GM21390 (cell line): ENCODE data around the gene TSLP.

Experiments used
- ATAC-seq: cut with Tn5 transposase; IDR thresholded peaks from one replicate; pipeline ENCODE4 v1.9.1; 2021; ENCODE audit not compliant: unreplicated experiment

The TSLP gene

GRCh38 chr5:111071413-111071812, at the start of gene TSLP:
TSS of gene TSLP (plus strand) at chr5:111071713. CDS start at chr5:111071891, 178 bp downstream.
- ATAC-seq, result no peak

- ATAC-seq, result no peak
Observed at GRCh38 chr5:111022301-111022700, 49.2 kb upstream of the TSLP start.

GRCh38 chr5:111028865-111029264, 42.6 kb upstream of the TSLP start:
- no peak for ATAC-seq

DNA sequence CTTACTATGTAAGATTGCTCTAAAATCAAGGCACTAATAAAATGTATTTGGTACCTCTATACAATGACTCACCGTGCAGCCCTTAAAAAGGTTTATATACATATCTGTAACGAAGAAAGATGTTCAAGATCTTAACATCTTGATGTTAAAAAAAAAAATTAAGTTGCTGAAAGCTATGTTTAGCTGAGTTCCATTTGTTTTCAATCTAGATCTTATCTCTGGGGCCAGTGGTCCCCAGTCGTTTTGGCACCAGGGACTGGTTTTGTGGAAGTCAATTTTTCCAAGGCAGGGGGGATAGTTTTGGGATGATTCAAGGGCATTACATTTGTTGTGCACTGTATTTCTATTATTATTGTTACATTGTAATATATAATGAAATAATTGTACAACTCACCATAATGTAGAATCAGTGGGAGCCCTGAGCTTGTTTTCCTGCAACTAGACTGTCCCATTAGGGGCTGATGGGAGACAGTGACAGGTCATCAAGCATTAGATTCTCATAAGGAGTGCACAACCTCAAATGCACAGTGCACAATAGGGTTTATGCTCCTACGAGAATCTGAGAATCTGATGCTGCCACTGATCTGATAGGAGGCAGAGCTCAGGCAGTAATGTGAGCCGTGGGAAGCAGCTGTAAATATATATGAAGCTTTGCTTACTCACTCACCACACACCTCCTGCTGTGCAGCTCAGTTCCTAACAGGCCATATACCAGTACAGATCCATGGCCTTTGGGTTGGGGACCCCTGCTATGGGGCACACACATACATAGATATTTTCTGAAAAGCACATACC, 27.6 kb upstream of the TSLP start:
- no peak for ATAC-seq

- no peak for ATAC-seq
Observed at GRCh38 chr5:111058064-111058463, 13.4 kb upstream of the TSLP start.

DNA sequence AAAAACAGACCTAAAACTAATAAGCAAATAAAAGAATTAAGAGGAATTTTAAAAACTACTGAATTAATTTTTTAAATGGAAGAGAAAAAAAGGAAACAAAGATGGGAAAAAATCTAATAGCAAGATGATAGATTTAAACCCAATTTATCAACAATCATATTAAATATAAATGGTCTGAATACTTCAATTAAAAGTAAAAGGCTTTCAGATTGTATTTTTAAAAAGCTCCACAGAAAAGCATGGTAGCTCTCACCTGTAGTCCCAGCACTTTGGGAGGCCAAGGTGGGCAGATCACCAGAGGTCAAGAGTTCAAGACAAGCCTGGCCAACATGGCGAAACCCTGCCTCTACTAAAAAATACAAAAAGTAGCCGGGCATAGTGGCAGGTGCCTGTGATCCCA, 11.3 kb upstream of the TSLP start:
- no peak for ATAC-seq

DNA sequence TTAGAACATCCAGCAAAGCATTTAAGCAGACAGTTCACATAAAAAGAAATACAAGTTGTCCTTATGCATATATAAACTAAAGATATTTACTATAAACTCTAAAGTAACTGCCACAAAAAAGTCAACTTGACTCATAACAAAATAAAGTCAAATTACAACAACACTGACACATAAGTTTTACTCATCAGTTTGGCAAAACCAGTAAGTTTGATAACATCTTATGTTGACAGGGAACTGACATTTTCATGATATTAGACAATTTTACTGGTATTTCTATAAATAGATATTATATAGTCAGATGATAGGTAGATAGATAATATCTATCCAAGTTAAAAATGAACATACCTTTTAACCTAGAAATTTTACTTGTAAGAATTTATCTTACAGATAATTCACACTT, 9.9 kb upstream of the TSLP start:
- no peak for ATAC-seq

- ATAC-seq, result peak; percentile 79
Observed at GRCh38 chr5:111063709-111064322, 7.7 kb upstream of the TSLP start.

- no peak for ATAC-seq
Observed at GRCh38 chr5:111066261-111066938, 5.1 kb upstream of the TSLP start.

GRCh38 chr5:111068213-111068612, 3.3 kb upstream of the TSLP start:
- ATAC-seq, result no peak

DNA sequence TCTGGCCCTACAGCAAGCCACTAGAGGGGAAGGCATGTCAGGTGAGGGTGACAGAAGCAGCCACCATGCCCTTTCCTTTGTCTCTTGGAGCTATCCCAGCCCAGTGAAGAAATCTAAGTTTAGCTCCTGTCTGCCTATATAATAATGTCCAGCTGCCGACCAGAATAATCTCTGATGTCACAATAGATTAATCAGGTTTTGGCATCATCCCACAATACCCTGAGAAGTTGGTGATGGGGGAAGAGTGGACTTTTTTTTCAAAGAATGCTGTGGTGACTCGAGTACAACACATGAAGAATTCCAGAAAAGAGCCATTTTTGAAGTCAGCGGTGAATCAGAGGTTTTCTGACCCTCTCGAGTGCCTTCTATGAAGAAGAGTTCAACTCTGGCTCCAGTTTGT, 1.7 kb upstream of the TSLP start:
- no peak for ATAC-seq

- ATAC-seq, result no peak
Observed at GRCh38 chr5:111070272-111071134, 1.0 kb upstream of the TSLP start.

DNA sequence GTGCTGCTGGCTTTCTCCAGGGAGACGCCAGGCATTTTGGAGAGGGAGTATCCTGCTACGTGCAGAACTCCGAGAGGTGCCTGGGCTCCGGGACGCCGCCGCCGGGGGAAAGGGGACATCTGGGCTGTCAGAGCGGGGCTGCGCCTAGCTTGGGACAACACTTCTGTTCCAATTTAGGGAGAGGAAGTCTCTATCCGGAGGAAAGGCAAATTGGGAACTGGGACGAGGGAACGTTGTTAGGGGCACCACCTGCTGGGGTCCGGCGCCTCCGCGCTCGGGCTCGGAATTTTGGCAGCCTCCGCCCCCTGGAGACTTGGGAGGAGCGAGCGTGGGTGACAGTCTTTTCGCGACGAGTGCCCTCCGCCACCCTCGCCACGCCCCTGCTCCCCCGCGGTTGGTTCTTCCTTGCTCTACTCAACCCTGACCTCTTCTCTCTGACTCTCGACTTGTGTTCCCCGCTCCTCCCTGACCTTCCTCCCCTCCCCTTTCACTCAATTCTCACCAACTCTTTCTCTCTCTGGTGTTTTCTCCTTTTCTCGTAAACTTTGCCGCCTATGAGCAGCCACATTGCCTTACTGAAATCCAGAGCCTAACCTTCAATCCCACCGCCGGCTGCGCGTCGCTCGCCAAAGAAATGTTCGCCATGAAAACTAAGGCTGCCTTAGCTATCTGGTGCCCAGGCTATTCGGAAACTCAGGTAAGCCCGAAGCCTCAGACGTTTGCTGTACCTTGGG, 1.6 kb downstream of the TSLP start:
- peak; percentile 71 for ATAC-seq

DNA sequence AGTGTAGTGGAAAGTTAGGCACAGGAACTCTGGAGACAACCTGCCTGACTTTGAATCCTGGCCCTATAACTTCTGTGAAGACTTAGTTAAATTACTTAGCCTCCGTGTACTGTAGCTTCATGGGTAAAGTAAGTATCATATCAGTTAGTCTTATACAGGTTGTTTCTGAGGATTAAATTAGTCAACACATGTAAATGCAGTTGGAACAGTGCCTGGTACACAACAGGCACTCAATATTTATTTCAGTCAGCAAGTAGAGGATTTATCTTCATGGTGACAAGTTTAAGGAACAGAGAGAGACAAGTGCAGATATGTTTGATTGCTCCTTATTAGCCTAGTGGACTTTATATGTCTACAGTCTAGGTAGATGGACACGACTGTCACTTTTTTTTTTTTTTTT, 2.7 kb downstream of the TSLP start:
- ATAC-seq, result no peak

DNA sequence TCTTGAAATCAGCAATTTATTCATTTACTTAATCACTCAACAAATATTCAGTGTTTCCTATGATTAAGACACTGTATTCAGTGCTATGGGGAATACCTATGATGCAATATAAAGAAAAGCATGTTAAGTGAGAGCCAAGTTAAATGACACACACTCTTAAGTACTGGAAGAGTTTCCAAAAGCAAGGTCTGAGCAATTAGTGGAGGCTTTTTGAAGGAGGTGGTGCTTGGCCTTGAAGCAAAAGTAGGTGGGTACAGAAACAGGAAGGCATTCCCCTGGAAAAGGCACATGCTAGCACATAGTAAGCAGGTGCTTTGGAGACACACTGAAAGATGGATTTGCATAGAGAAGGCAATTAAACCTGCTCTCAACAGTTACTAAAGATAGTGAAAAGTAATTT, 4.0 kb downstream of the TSLP start:
- no peak for ATAC-seq

- ATAC-seq, result no peak
Observed at GRCh38 chr5:111076091-111076490, 4.6 kb downstream of the TSLP start.

- ATAC-seq, result no peak
Observed at GRCh38 chr5:111077678-111078077, 6.2 kb downstream of the TSLP start.

DNA sequence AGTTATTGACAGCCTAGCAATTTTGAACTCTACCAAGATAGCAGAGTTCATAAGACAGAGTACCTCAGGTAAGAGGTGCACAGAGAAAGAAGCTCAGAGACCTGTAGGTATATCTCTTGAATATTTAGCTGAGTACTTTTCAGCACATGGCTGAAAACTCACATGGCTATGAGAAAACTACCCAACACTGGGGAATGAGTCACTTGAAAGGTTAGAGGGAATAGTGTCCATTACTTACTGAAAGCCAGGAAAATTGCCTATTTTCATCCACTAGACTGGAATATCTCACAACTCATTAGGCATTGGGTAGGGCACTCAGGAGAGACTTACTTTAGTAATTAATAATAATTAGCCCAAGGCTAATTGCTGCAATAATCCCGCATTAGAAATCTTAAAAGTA, 8.3 kb downstream of the TSLP start:
- no peak for ATAC-seq

GRCh38 chr5:111083323-111083722, 11.8 kb downstream of the TSLP start:
- peak; percentile 67 for ATAC-seq

GRCh38 chr5:111092062-111092853, 20.7 kb downstream of the TSLP start, which contains the start of gene WDR36:
TSS of gene WDR36 (plus strand) at chr5:111092348. CDS start at chr5:111092457, 109 bp downstream.
- ATAC-seq, result peak; percentile 89
